LNCAP (cell line): Measurements from ENCODE around the gene CA7.

ENCODE experiments used
- CTCF ChIP-seq: fragments of 450-650 bp; IDR thresholded peaks from 2 replicates; pipeline ENCODE4 v1.5.1; 2017; ENCODE audit warnings: mild to moderate bottlenecking

The CA7 gene

GRCh38 chr16:66878067-66878466 lies 33.9 kb downstream of the CA7 start:
- TF ChIP-seq CTCF = no peak

- no peak for TF ChIP-seq CTCF
Observed at GRCh38 chr16:66880288-66881013, 36.2 kb downstream of the CA7 start, which contains the start of gene PDP2. Gene PDP2, plus strand, starts transcription at chr16:66880515. Its CDS starts 3,770 bp downstream, at chr16:66884285.

GRCh38 chr16:66881014-66881417 lies 36.8 kb downstream of the CA7 start:
- TF ChIP-seq CTCF = no peak

- no peak for TF ChIP-seq CTCF
Observed at GRCh38 chr16:66881560-66881959, 37.3 kb downstream of the CA7 start.

GRCh38 chr16:66881964-66882508 lies 37.8 kb downstream of the CA7 start:
- TF ChIP-seq CTCF = no peak

GRCh38 chr16:66882702-66883101 lies 38.5 kb downstream of the CA7 start:
- no peak for TF ChIP-seq CTCF

GRCh38 chr16:66885491-66885890 lies 41.3 kb downstream of the CA7 start:
- TF ChIP-seq CTCF = no peak
